KOPT-K1 (cell line): ENCODE measurements around the gene CCDC57.

ENCODE experiments used
- H3K27ac ChIP-seq: fragments of 200-600 bp; sonication (generic); 2 replicates; pipeline ENCODE4 v1.5.1; 2016; ENCODE audit warnings: antibody characterized with exemption, mild to moderate bottlenecking, low read depth, low read length; ENCODE audit not compliant: poor library complexity, severe bottlenecking
- H3K36me3 ChIP-seq: fragments of 200-600 bp; sonication (generic); 2 replicates; pipeline ENCODE4 v1.5.1; 2017; ENCODE audit warnings: antibody characterized with exemption, mild to moderate bottlenecking, low read length, moderate library complexity; ENCODE audit not compliant: insufficient read depth
- H3K9me3 ChIP-seq: fragments of 200-600 bp; sonication (generic); 2 replicates; pipeline ENCODE4 v1.5.1; 2017; ENCODE audit warnings: antibody characterized with exemption, low read length, mild to moderate bottlenecking; ENCODE audit not compliant: insufficient read depth, poor library complexity, severe bottlenecking

Gene CCDC57

DNA sequence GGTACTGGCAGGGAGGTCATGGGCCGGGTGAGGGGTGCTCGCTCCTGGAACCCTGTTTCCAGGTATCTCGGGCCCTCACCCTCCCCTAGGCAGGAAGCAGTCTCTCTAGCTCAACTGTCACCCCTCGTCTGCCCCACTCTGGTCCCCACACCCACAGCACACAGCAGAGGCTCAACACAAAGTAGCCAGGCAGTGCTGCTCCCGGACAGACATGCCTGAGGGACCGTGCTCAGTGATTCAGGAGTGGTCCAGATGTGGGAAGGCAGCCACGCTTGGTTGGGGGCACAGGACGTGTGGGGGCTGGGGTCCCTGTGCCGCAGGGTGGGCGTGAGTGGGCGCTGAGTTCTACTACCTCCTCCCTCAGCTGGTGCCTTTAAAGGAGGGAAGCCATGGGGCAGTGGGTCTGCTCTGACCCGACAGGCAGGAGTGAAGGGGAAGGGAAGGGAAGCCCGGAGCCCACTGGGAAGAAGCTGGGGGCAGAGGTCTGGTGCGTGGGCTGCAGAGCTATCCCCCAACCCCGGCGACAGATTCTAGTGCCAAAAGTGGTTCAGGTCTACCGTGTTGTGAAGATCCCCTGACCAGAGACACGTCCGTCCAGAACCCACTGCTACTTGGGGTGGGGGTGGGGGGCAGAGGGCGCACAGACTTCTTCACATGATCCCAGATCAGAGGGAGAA lies 28.0 kb upstream of the CCDC57 start:
- H3K36me3 ChIP-seq: peaks cover 63% of the 10 kb centered on the region
- peak overlapping the region; percentile 37 for H3K27ac ChIP-seq
- H3K9me3 ChIP-seq: no peaks in the 10 kb centered on the region

DNA sequence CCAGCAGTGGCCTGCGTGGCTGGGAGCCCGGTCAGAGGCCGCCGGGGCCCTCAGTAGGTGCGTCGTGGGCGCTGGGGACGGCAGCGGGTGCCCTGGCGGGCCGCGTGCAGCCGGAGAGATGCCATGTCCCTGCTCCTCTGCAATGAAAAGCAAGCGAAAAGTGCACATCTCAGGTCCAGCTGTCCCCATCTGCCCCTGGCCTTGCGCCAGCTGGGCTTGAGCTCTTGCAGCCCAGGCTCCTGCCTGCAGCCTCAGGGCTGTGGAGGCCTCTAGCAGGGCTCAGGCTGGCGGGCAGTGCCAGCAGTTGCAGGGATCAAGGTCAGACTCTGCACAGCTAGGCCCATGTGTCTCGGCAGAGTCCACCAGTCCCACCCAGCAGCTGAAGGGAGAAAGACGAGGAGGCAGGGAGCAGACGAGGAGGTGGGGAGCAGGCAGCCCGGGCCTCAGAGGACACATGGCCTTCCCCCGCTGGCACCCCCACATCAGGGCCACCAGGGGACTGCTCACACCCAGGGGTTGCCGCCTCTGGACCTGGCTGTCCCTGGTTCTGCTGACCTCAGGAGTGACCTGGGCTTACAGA lies 27.4 kb upstream of the CCDC57 start:
- H3K36me3 ChIP-seq: peaks cover 57% of the 10 kb centered on the region
- peak overlapping the region; percentile 37 for H3K27ac ChIP-seq
- no peaks in the 10 kb centered on the region for H3K9me3 ChIP-seq

DNA sequence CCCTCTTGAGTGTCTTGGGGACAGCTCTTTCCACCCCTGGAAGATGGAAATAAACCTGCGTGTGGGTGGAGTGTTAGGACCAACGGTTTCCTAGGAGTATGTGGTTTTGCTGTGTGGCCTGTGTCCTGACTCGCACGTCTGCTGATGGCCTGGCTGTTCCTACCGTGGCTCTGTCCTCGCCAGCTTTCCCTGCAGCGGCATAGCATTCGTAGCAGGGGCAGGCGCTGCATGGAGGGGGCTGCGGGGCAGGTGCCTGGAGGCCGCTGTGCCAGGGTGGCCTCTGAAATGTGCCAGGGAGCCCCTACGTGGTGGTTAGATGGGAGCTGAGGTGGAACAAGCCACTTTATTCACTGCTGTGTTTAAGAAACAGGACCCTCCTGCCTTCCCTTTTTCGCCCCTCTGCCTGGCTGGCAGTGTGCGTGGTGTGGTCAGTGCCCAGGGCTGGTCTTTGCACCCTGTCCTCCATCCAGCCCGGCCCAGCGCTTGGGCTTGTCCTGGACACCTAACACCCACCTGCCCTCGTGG lies 26.8 kb upstream of the CCDC57 start:
- H3K36me3 ChIP-seq: peaks cover 51% of the 10 kb centered on the region
- H3K27ac ChIP-seq: peak overlapping the region; percentile 37
- H3K9me3 ChIP-seq: no peaks in the 10 kb centered on the region

DNA sequence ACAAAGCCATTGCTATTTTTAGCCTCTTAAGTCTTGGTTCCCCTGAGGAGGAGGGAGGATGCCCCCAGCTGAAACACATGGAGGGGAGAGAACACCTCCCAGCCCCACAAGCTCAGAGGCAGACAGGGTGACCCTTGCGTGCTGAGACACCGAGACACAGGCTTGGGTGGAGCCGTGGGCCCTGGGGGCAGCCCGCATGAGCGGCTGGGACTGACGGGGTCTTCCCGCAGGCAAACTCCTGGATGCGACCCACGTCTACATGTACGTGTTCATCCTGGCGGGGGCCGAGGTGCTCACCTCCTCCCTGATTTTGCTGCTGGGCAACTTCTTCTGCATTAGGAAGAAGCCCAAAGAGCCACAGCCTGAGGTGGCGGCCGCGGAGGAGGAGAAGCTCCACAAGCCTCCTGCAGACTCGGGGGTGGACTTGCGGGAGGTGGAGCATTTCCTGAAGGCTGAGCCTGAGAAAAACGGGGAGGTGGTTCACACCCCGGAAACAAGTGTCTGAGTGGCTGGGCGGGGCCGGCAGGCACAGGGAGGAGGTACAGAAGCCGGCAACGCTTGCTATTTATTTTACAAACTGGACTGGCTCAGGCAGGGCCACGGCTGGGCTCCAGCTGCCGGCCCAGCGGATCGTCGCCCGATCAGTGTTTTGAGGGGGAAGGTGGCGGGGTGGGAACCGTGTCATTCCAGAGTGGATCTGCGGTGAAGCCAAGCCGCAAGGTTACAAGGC lies 26.0 kb upstream of the CCDC57 start:
- Histone ChIP-seq H3K27ac (peak overlapping the region; percentile 60), H3K9me3 (no peaks in the 10 kb centered on the region), H3K36me3 (peaks cover 43% of the 10 kb centered on the region)

DNA sequence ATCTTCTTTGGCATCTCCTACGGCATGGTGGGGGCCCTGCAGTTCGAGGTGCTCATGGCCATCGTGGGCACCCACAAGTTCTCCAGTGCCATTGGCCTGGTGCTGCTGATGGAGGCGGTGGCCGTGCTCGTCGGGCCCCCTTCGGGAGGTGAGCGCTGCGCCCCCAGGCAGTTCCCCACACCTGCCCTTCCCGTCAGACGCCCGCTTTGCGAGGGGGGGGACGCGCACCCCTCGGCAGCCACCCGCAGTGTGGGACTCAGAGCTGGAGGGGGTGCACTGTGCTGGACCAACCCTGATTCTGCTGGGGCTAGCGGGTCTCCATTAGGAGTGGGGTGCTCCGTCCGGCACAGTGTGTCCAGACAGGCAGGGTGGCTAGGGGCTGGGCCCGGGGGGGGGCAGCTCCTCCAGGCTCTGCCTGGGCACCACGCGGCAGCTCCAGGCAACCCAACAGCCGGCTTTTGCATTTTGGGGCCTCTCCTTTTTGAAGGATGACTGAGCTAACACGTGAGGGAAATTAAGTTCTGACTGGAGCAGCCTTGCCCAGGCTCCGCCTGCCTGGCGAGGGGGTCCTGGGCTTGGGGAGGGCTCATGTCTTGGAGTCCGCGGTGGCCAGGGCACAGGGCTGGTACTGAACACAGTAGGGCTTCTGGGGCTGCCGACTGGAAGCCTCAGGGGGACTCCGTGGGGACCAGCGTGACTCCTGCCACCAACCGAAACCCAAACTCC lies 25.3 kb upstream of the CCDC57 start:
- Histone ChIP-seq H3K9me3 (no peaks in the 10 kb centered on the region), H3K27ac (peak overlapping the region; percentile 60), H3K36me3 (peaks cover 36% of the 10 kb centered on the region)

DNA sequence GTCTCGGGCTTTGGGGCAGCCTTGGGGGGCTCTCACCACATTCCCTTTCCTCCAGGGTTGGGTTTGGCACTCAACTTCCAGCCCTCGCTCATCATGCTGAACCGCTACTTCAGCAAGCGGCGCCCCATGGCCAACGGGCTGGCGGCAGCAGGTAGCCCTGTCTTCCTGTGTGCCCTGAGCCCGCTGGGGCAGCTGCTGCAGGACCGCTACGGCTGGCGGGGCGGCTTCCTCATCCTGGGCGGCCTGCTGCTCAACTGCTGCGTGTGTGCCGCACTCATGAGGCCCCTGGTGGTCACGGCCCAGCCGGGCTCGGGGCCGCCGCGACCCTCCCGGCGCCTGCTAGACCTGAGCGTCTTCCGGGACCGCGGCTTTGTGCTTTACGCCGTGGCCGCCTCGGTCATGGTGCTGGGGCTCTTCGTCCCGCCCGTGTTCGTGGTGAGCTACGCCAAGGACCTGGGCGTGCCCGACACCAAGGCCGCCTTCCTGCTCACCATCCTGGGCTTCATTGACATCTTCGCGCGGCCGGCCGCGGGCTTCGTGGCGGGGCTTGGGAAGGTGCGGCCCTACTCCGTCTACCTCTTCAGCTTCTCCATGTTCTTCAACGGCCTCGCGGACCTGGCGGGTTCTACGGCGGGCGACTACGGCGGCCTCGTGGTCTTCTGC lies 24.6 kb upstream of the CCDC57 start:
- no peaks in the 10 kb centered on the region for H3K9me3 ChIP-seq
- no peak overlapping the region for H3K27ac ChIP-seq
- peaks cover 29% of the 10 kb centered on the region for H3K36me3 ChIP-seq

DNA sequence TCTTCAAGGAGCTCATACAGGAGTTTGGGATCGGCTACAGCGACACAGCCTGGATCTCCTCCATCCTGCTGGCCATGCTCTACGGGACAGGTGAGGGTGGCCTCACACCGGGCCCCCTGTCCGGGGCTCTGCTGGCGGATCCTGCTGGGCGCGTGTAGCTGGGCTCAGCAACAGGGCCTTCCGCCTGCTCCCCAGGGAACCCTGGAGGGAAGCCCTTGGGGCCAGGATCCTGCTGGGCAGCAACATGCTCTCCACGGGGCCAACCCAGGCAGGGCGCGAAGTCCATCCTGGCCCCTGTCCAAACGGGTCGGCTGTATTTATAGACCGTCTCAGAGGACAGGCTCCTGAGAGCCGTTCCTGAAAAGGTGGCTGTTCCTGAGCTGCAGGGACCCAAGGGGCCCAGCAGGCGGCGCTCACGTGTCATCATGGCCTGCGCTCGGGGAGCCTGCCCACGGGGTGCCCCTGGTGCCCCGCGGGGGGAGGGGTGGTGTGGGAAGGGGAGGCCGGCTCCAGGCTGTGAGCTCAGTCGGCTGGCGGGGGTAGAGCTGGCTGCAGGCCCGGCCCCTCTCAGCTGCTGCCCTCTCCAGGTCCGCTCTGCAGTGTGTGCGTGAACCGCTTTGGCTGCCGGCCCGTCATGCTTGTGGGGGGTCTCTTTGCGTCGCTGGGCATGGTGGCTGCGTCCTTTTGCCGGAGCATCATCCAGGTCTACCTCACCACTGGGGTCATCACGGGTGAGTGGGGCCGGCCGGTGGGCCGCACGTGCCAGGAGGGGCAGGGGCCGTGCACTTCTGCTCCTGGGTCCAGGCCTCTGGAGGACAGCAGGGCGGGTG lies 23.7 kb upstream of the CCDC57 start:
- Histone ChIP-seq H3K27ac (no peak overlapping the region), H3K9me3 (no peaks in the 10 kb centered on the region), H3K36me3 (peaks cover 21% of the 10 kb centered on the region)

DNA sequence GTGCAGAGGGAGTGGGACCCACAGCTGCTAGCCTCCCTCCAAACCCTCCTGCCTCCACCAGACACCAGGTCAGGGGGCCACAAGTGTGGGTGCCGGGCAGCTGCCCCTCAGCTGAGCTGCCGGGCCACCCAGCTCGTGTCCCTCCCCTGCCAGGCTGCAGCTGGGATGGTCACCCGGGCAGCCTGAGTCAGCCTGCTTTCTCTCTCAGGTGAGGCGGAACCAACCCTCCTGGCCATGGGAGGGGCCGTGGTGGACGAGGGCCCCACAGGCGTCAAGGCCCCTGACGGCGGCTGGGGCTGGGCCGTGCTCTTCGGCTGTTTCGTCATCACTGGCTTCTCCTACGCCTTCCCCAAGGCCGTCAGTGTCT lies 23.1 kb upstream of the CCDC57 start:
- H3K9me3 ChIP-seq: no peaks in the 10 kb centered on the region
- peaks cover 15% of the 10 kb centered on the region for H3K36me3 ChIP-seq
- H3K27ac ChIP-seq: no peak overlapping the region

DNA sequence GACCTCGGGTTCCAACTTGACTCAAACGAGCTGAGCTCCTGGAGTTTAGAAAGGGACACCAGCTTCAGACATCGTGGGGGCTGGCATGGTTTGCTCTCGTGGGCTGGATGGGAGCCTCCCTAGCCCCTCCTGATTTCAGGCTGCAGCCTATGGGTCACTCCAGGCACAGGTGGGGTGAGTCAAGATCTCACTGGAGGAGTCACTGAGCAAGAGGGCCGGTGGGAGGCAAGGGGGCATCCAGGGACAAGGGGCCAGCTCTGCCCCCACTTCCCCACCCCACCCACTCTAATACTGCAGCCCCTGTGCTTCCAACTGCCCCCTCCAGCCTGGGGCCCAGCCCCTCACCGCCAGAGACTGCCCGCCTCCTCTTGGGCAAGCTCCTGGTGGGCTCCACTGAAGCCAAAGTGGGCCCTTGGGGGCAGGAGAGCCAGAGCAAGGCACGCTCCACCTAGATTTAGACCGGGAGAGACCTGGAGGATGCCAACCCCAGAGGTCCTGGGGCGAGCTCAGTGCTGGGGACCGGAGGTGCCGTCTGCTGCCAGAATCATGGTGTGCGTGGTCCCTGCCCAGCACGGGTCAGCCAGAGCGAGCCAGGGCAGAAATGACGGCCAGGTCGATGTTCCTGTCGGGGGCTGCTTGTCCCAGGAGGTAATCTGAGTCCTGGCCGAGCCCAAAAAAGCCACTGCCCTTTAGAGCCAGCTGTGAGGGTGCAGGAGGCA lies 22.6 kb upstream of the CCDC57 start:
- H3K9me3 ChIP-seq: no peaks in the 10 kb centered on the region
- peaks cover 9% of the 10 kb centered on the region for H3K36me3 ChIP-seq
- no peak overlapping the region for H3K27ac ChIP-seq

DNA sequence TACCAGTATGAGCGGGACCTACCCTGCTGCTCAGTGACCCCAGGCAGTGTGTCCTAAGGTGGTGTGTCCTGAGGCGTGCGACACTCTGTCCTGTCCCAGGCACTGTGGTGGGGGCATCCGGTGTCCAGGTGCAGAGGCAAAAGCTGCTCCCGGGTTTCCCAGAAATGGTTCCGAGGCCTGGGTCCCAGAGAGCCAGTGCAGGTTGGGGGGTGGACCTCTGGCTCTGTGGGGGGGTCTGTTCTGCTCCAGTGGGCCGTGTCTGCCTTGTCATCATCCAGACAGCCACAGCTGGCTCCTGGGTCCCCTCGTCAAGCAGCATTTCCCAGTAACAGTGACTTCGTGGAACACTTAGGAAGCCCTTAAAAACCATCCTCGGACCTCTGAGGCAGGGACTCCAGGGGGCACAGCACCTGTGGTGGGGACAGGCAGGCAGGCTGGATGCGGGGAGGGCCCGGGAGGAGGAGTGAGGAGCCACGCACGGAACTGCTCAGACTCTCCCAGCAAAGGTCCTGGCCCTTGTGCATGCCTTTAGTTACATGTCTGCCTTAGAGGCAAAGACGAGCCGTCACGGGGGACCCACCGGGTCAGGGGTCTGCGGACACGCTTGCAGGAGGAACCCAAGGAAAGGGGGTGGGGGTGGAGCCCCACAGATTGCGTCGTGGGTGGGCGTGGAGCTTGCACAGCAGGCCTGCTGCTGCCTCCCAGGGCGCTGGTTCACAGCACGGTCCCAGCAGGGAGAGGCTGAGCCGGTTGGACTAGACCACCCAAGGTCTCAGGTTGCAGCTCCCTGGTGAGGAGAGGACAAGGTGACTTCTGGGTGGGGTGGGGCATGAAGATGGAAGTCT lies 21.8 kb upstream of the CCDC57 start:
- H3K36me3 ChIP-seq: peaks cover 2% of the 10 kb centered on the region
- no peak overlapping the region for H3K27ac ChIP-seq
- no peaks in the 10 kb centered on the region for H3K9me3 ChIP-seq

DNA sequence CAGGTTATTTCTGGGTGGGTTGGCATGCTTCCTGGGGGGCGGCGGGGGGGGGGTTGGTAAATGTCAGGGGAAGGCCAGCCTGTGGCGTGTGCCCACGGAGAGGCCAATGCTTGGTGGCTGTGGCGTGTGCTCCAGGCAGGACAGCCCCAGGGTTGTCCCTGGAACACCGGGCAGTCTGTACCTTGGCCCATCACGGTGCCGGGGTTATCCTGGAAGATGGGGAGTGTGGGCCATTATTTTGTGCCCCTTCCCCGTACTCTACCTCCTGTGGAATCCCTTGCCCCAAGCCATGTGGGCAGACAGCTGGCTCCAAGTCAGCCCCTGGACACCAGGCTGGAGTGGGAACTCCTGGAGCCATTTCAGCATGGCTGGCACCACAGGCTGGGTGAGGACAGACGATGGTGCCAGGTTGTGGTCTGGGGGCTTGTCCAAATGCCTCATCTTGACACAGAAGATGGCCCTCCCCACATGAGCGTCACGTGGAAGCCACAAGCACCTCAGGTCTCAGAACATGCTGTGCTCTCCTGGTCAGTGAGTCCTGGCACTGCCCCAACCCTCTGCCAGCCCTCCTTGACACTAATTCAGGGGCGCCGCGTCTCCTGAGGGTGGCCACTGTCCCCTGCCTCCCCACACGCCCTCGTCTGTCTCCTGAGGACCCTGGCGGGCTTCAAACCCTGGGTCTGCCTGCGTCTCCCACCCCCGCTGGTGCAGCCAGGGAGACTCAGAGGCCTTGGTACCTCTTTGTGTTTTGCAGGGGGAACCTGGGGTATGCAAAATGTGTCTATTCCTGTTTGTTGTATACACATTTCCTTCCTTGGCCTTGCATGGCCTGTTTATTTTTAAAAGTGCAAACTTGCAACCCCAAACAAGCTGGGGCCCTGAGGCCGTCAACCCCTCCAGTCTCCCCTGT lies 20.5 kb upstream of the CCDC57 start:
- Histone ChIP-seq H3K36me3 (no peaks in the 10 kb centered on the region), H3K9me3 (no peaks in the 10 kb centered on the region), H3K27ac (no peak overlapping the region)

DNA sequence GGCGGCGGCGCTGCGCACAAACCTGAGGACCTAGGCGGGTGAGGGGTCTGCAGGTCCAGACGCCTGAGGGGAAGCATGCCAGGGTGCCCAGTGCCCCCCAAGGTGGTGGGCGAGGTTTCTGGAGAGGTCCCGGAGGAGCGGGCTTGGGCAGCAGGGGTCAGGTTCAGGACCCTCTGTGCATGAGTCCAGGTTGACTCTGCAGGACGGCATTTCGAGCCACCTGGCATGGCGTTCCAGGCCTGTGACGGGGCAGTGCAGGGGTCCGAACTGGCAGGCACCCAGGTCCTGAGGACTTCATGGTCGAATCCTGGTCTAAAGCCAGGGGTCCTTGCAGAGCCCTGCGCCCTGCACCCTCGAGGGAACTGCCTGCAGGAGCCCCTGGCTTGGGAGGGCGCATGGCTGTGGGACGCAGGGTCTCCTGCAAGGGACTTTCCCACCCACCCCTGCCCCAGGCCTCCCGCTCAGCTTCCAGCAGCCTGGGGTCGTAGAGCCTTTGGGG lies 19.7 kb upstream of the CCDC57 start:
- Histone ChIP-seq H3K36me3 (no peaks in the 10 kb centered on the region), H3K9me3 (no peaks in the 10 kb centered on the region), H3K27ac (no peak overlapping the region)
